ENCODE measurements around the gene DHRS13. TPM values are rescaled to one million over a fixed set of nuclear protein-coding genes. Genes with fewer than 3 reads are reported as not detected.

DHRS13 gene
- total RNA-seq: 10 to 100 TPM; 21.0 TPM
- total RNA-seq: 11.9 to 33.4 reads per million in 2 donors

DNA sequence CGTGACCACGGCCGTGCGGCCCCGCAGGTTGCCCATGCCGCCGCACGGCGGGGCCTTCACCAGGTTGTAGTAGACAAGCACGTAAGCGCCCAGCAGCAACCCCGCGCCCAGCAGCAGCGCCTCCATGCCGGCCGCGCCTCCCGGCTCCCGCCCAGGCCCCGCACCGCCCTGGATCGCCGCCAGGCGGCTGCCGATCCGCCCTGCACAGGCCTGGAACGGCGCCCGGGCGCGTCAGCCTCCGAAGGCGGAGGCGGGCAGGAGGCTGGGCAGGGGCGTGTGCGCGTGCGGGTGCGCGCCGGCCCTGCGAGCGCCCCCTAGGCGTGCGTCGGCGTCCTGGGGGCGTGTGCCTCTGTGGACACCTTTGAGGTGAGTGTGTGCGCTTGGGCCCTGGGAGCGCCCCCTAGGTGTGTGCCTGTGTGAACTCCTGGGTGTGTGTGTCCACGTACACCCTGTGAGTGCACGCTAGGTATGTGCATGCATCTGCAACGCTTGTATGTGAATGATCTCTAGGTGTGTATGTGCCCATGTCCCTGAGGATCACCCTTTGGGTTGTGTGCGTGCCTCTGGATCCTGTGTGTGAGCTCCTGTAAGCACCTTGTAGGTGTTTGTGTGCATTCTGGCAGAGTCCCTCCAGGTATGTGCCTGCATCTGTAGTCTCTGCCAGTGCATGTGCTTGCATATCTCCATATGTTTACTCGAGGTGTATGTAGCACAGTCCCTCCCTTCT, at the start of gene DHRS13:
Gene DHRS13, minus strand, starts transcription at position 261 of the 727 bp plus-strand sequence. Its CDS starts 135 bp downstream, at position 126.
- Mint-ChIP-seq H3K27ac (peak within 1 kb of the TSS; percentile 91), H3K36me3 (ENCODE audit: low read depth) (peaks cover 5% of the 10 kb centered on the region), H3K4me1 (peaks cover 32% of the 10 kb centered on the region), H3K27me3 (no peaks in the 10 kb centered on the region), H3K4me3 (peak within 1 kb of the TSS; percentile 96)
- no peaks in the 10 kb centered on the region for H3K9me3 ChIP-seq (ENCODE audit: control insufficient read depth, low read length, poor library complexity, severe bottlenecking)
- peak; percentile 90 for ATAC-seq
- DNase-seq: peak; percentile 95 to 98 (median 98)

DNA sequence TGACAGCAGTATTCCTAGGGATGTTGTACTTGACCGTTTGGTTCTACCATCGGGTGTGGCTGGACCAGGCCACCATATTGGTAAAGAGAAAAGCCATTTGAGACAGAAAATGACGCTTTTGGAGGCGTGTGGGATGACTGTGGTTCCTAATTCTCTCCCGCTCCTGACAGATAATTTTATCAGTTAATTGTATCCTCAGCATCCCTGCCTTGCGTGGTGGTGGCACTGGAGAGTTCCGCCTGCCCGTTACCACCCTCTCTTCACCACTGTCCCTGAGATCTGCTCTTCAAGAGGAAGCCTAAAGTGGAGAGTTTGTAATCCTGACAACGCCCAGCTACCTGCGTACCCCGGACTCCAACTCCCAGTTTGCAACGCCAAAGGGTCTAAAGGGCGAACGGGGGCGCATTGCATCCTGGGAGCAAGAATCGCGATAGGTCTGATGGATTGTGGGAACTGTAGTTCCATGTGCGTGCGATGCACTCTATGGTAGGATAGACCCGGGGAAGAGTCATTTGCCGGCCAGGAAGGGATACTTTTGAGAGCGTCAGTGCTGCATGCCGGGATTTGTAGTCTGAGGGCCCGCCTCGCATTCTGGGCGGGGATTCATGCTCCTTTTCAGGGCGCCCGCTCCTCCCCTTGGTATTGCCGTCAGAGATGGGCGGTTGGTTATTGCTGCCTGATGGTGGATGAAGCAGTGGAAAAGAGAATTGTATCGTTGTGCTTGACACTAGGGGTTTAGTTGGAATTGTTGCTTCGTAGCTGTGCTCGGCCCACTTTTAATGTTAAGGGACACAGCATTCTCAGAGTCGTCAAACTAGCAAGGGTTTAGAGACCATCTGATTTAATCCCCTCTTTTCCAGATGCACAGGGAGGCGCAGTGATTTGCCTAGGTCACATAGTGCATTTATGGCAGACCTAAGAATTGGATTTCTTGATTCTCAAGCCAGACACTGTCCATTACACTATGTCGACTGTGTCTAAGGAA, 49.4 kb upstream of the DHRS13 start:
- Mint-ChIP-seq H3K36me3 (ENCODE audit: low read depth) (peaks cover 2% of the 10 kb centered on the region), H3K4me3 (no peak overlapping the region), H3K27me3 (no peaks in the 10 kb centered on the region), H3K4me1 (peaks cover 18% of the 10 kb centered on the region), H3K27ac (no peak overlapping the region)
- DNase-seq (peak; percentile 85 to 93 (median 87)), ATAC-seq (peak; percentile 79)
- H3K9me3 ChIP-seq (ENCODE audit: control insufficient read depth, low read length, poor library complexity, severe bottlenecking): no peaks in the 10 kb centered on the region

DNA sequence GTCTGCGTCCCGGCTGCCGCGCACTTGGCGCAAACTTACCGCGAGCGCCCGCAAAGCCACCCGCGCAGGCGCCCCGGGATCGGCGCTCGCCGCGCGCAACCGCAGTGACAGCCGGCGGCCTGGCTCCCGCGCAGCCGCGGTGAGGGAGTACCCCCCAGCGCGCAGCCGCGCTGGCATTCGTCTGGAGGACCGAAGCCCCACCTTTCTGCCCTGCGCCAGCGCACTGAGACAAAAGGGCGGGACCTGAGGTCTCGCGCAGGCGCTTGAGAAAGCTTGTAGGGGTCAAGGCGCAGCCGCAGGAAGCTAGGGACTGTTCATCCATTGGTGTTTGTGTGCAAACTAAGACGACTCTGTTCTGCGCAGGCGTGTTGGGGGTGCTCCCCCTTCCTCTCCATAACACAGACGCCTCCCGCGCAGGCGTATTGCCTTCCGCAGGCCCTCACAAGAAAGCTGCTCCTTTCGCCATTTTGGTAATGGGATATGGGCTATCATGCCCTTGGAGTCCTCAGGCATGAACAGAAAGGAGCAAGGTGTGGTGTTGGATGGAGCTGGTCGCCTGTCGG, 48.6 kb upstream of the DHRS13 start, which contains the start of gene PHF12:
Gene PHF12, minus strand, starts transcription at position 91 of the 563 bp plus-strand sequence. CDS start 558 bp downstream, outside the sequence.
- ATAC-seq (peak; percentile 67), DNase-seq (peak; percentile 98 to 100 (median 98))
- H3K4me3 Mint-ChIP-seq: peak within 1 kb of the TSS; percentile 96
- peaks cover 2% of the 10 kb centered on the region for H3K36me3 Mint-ChIP-seq (ENCODE audit: low read depth)
- peaks cover 18% of the 10 kb centered on the region for H3K4me1 Mint-ChIP-seq
- H3K27me3 Mint-ChIP-seq: no peaks in the 10 kb centered on the region
- H3K27ac Mint-ChIP-seq: peak within 1 kb of the TSS; percentile 98
- H3K9me3 ChIP-seq (ENCODE audit: control insufficient read depth, low read length, poor library complexity, severe bottlenecking): no peaks in the 10 kb centered on the region

- peak overlapping the region; percentile 96 for H3K4me3 Mint-ChIP-seq
- H3K4me1 Mint-ChIP-seq: peaks cover 24% of the 10 kb centered on the region
- ATAC-seq (no peak), DNase-seq (no peak)
- peaks cover 2% of the 10 kb centered on the region for H3K36me3 Mint-ChIP-seq (ENCODE audit: low read depth)
- H3K9me3 ChIP-seq (ENCODE audit: control insufficient read depth, low read length, poor library complexity, severe bottlenecking): no peaks in the 10 kb centered on the region
- peak overlapping the region; percentile 98 for H3K27ac Mint-ChIP-seq
- H3K27me3 Mint-ChIP-seq: no peaks in the 10 kb centered on the region
Observed at GRCh38 chr17:28950752-28951427, 48.0 kb upstream of the DHRS13 start.

GRCh38 chr17:28950017-28950751, 47.3 kb upstream of the DHRS13 start:
- no peaks in the 10 kb centered on the region for H3K9me3 ChIP-seq (ENCODE audit: control insufficient read depth, low read length, poor library complexity, severe bottlenecking)
- Mint-ChIP-seq H3K36me3 (ENCODE audit: low read depth) (peaks cover 2% of the 10 kb centered on the region), H3K4me3 (peak overlapping the region; percentile 96), H3K27me3 (no peaks in the 10 kb centered on the region), H3K27ac (peak overlapping the region; percentile 98), H3K4me1 (peaks cover 28% of the 10 kb centered on the region)
- DNase-seq (peak; percentile 44 to 54 (median 45)), ATAC-seq (no peak)

GRCh38 chr17:28949185-28950016, 46.5 kb upstream of the DHRS13 start:
- no peak for ATAC-seq
- no peaks in the 10 kb centered on the region for H3K9me3 ChIP-seq (ENCODE audit: control insufficient read depth, low read length, poor library complexity, severe bottlenecking)
- DNase-seq: peak; percentile 30 to 42 (median 38)
- H3K27ac Mint-ChIP-seq: peak overlapping the region; percentile 98
- no peaks in the 10 kb centered on the region for H3K27me3 Mint-ChIP-seq
- peak overlapping the region; percentile 96 for H3K4me3 Mint-ChIP-seq
- H3K4me1 Mint-ChIP-seq: peaks cover 30% of the 10 kb centered on the region
- peaks cover 2% of the 10 kb centered on the region for H3K36me3 Mint-ChIP-seq (ENCODE audit: low read depth)

- ATAC-seq (no peak), DNase-seq (no peak)
- peak overlapping the region; percentile 98 for H3K27ac Mint-ChIP-seq
- H3K4me1 Mint-ChIP-seq: peaks cover 33% of the 10 kb centered on the region
- H3K9me3 ChIP-seq (ENCODE audit: control insufficient read depth, low read length, poor library complexity, severe bottlenecking): no peaks in the 10 kb centered on the region
- peak overlapping the region; percentile 96 for H3K4me3 Mint-ChIP-seq
- no peaks in the 10 kb centered on the region for H3K27me3 Mint-ChIP-seq
- peaks cover 2% of the 10 kb centered on the region for H3K36me3 Mint-ChIP-seq (ENCODE audit: low read depth)
Observed at GRCh38 chr17:28948873-28949184, 46.0 kb upstream of the DHRS13 start.

- H3K4me1 Mint-ChIP-seq: peaks cover 31% of the 10 kb centered on the region
- peak overlapping the region; percentile 98 for H3K27ac Mint-ChIP-seq
- H3K36me3 Mint-ChIP-seq (ENCODE audit: low read depth): peaks cover 2% of the 10 kb centered on the region
- DNase-seq (no peak), ATAC-seq (no peak)
- peak overlapping the region; percentile 96 for H3K4me3 Mint-ChIP-seq
- H3K9me3 ChIP-seq (ENCODE audit: control insufficient read depth, low read length, poor library complexity, severe bottlenecking): no peaks in the 10 kb centered on the region
- no peaks in the 10 kb centered on the region for H3K27me3 Mint-ChIP-seq
Observed at GRCh38 chr17:28948342-28948741, 45.5 kb upstream of the DHRS13 start.

- DNase-seq (no peak), ATAC-seq (no peak)
- no peaks in the 10 kb centered on the region for H3K9me3 ChIP-seq (ENCODE audit: control insufficient read depth, low read length, poor library complexity, severe bottlenecking)
- Mint-ChIP-seq H3K4me1 (peaks cover 31% of the 10 kb centered on the region), H3K27ac (peak overlapping the region; percentile 98), H3K36me3 (ENCODE audit: low read depth) (peaks cover 2% of the 10 kb centered on the region), H3K27me3 (no peaks in the 10 kb centered on the region), H3K4me3 (peak overlapping the region; percentile 96)
Observed at GRCh38 chr17:28947639-28948038, 44.8 kb upstream of the DHRS13 start.

DNA sequence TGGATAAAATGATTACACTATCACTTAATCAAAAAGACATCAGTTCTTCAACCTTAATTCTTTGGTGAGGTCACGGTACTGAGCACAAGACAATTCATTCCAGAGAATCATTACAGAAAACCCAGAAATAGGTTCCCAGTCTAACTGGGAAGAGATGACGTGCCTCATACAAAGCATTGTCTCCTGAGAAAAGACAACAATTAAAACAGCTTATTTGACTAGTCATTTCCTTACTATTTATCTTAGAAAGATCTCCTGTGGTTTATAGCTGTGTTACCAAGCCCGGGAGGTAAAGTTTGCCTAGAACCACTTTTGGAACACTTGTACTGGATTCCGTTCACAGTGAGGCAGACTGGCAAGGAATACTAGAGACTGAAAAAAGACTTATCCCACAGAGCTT, 43.4 kb upstream of the DHRS13 start:
- Mint-ChIP-seq H3K27me3 (no peaks in the 10 kb centered on the region), H3K36me3 (ENCODE audit: low read depth) (peaks cover 2% of the 10 kb centered on the region), H3K4me3 (peak overlapping the region; percentile 96), H3K27ac (peak overlapping the region; percentile 98), H3K4me1 (peaks cover 34% of the 10 kb centered on the region)
- peak; percentile 3 for ATAC-seq
- H3K9me3 ChIP-seq (ENCODE audit: control insufficient read depth, low read length, poor library complexity, severe bottlenecking): no peaks in the 10 kb centered on the region
- no peak for DNase-seq

GRCh38 chr17:28944862-28945741, 42.2 kb upstream of the DHRS13 start:
- no peaks in the 10 kb centered on the region for H3K9me3 ChIP-seq (ENCODE audit: control insufficient read depth, low read length, poor library complexity, severe bottlenecking)
- H3K27me3 Mint-ChIP-seq: no peaks in the 10 kb centered on the region
- no peak for ATAC-seq
- peak overlapping the region; percentile 50 for H3K4me3 Mint-ChIP-seq
- DNase-seq: no peak
- peak overlapping the region; percentile 98 for H3K27ac Mint-ChIP-seq
- H3K36me3 Mint-ChIP-seq (ENCODE audit: low read depth): no peaks in the 10 kb centered on the region
- H3K4me1 Mint-ChIP-seq: peaks cover 39% of the 10 kb centered on the region

All from T-helper 17 cell (primary cell).